Measurements from ENCODE around the gene SURF6.

The SURF6 gene

DNA sequence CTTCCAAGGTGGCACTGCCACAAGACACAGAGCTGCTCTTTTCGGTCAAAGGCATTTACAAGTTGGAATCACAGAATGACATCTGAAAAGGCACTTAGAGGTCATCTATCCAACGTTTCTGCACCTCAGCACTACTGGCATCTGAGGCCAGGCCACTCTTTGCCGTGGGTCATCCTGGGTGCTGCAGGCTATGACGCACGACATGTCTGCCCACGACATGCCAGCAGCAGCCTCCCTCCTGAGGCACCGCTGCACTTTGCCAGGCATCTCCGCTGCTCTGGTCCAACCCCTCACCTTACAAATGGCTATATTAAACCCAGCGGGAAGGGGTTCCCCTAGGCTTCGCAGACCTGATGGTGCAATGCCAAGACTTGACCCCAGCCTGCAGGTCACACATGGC, 31.8 kb upstream of the SURF6 start:
- DNase-seq (ENCODE audit: low spot score), result no peak

DNA sequence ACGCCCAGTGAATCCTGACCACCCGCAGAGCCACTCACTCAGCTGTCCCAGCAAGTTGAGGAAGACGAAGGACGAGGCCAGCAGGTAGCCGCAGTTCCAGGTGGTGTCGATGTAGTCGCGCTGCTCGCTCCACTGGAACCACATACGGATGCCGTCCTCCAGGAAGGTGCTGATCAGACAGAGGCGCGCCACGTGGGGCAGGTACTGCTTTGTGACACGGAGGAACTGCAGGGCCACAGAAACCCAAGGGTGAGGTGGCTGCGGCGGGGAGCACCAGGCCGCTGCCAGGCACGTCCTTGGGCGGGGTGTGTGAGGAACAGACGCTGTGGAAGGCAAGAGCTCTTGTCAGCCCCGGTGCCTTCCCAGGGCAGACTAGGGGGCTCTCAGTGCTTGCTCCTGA, 31.2 kb upstream of the SURF6 start:
- no peak for DNase-seq (ENCODE audit: low spot score)

DNA sequence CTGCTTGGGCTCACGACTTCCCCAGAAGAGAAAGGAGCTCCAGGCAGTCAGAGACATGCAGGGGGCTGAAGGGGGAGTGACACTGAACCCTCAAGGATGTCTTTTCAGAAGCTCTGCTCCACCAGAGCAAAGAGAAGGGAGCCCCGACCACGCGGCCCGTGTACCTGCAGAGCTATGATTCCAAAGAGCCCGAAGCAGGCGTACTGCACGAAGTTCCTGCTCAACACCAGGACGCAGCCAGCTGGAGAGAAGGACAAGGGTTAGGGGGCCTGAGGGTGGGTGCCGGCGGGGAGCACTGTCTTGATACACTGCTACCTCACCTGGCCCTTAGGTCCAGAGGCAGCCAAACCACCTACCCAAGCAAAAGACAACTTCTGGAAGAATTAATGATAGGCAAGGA, 30.4 kb upstream of the SURF6 start:
- no peak for DNase-seq (ENCODE audit: low spot score)

DNA sequence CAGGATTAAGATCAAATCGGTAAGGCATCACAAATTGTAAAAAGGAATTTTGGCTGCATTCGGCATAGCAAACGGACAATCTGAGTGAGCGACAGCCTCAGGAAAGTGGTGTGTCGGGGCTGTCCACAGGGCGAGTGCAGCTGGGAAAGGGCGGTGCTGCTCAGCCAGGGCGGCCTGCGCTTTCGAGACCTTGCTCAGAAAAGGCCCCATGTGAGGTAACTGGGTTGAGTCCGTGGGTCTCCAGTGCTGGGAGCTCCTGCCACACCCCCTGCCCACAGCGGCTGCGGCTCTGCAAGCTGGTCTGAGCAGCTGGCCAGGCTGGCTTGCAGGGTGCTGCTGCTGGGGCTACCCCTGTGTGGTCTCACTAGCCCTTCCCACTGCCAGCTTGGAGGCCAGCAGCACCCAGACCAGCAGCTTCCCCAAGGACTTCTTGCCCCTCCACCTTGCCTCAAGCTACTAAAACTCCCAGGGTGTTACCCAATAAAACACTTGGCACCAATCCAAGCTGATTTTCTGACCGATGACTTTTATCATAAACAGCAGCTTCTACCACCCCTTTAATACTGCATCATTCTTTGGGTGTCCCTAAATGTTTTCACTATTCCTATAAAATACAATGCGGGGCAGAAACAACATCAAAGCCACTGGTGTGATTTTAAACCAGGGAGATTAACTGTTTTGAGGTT, 26.5 kb upstream of the SURF6 start:
- no peak for DNase-seq (ENCODE audit: low spot score)

DNA sequence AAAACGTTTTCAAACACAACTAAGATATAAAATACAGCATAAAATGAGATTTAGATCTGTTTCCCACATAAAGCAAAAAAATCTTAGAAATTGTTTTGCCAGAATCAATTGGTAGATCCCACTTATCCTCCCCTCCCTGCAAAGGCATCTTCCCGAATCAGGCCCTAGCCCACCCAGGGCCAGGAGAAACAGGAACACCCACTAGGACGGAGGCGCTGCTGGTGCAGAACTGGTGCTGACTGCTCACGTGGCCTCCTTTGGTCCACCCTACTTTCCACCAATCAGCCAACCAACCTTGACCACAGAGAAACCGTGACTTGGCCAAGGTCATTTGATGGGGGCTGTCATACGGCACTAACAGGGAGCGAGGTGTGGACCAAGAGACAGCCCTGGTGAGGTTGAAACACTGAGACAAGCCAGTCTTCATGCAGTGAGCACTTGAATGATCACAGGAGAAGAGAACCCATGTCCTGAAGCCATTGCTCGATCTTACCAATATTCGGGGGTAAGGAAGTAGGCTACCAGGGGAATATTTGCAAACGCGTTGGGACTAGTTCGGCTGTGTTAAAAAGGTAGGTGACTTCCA, 25.6 kb upstream of the SURF6 start:
- no peak for DNase-seq (ENCODE audit: low spot score)

DNA sequence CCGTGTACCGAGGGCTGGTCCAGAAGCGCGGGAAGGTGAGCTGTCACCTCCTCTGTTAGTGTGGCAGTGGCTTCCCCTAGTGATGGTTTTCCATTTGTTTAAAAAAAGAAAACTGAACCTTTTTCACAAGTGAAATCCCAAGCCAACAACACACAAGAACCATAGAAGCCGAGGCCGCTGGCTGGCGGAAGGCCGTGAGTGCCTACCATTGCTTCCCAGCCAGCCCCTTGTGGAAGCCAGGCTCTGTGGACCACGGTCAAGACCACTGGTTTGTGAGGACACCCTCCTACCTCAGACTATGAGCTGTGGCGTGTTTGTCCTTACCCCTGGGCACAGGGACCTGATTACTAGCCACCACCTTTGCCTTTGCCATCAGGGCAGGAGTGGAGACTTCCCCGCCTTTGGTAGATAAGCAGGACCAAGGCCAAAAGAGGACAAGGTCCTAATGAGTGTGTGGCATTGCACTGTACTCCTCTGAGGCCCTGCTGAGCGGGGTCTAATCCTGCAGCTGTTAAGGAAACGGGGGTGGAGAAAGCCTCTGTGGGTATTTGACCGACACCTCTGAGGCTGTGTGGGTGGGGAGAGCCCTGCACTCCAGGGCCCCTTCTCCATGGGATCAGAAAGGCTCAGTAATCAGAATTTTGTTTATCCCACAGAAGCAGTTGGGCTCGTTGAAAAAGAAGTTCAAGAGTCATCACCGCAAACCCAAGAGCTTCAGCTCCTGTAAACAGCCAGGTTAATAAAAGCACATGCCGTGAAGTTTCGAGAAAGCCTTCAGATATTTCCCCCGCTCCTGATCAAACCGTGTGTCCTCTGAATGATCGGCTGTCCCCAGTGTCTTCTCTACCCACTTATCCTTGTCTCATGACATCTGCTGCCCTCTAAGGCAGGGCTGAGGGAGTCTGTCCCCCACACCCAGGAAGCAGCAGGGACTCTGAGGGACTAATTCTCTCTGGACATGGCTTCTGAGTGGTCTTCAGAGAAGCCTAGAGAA, 24.7 kb upstream of the SURF6 start:
- DNase-seq (ENCODE audit: low spot score), result no peak

DNA sequence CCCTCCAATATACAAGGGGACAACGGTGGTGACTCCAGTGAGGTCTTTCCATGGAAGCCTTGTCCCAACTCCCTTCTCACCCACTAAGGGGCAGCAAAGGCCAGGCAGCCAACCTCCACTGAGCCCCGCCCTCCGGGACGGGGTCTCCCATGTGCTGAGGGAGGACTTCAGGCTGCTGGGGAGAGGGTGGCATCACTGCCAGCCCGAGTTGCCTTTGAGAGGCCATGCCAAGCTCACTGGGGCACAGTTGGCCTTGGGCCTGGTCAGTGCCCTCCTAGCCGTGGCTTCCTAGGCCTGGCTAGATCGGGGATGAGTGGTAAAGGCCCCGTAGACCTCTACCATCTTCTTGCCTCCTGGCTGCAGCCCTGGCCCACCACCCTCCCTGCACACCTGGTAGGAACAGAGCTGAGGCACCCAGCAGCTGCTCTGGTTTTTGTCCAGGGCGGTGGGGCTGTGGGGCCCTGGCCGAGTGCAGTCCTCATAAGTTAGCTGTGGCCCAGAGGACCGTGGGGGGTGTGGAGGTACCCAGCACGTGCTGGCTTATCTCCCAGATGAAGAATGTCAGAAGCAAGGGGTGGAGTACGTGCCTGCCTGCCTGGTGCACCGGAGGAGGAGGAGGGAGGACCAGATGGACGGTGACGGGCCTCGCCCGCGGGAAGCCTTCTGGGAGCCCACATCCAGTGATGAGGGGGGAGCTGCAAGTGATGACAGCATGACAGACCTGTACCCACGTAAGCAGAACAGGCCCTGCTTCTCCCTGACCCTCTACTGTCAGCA, 23.6 kb upstream of the SURF6 start:
- DNase-seq (ENCODE audit: low spot score), result no peak

DNA sequence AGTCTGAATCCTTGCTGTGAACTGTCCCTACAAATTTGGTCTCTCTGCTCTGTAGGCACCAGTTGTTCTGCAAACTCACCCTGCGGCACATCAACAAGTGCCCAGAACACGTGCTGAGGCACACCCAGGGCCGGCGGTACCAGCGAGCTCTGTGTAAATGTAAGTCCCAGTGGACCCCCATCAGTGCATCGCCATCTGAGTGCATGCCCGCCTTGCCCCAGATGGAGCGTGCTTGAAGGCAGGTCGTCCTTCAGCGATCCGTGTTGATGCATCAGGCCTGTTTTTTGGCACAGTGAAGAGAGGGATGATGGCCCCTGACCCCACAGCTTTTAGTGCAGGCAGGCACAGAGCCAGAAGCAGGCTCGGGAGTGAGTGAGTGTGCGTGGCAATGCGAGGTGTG, 21.7 kb upstream of the SURF6 start:
- DNase-seq (ENCODE audit: low spot score), result no peak

DNA sequence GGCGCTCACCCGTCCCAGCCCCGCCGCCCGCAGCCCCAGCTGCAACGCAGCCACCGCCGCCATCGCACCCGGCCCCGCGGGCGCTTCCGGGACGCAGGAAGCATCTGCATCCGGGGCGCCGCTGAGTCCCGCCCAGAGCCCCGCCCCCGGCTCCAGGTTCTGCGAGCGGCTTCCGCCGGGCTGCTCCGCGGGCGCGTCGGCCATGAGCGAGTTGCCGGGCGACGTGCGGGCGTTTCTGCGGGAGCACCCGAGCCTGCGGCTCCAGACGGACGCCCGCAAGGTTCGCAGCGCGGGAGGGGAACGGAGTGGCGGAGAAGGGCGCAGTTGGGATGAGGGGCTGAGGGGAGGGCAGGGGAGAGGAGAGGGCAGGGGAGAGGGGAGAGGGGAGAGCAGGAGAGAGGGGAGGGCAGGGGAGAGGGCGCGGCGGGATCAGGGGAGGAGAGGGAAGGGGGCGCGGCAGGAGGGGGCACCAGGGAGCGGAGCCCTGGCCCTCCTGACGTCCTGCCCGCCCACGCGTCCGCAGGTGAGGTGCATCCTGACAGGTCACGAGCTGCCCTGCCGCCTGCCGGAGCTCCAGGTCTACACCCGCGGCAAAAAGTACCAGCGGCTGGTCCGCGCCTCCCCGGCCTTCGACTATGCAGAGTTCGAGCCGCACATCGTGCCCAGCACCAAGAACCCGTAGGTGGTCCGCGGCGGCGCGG, 20.6 kb upstream of the SURF6 start, which contains the start of the genes SURF1 and SURF2:
Gene SURF1 (minus strand): TSS at position 97 of the 701 bp plus-strand sequence. CDS start 34 bp downstream, at position 63.
Gene SURF2 (plus strand): TSS at position 160 of the 701 bp plus-strand sequence. CDS start 43 bp downstream, at position 203.
- DNase-seq (ENCODE audit: low spot score), result peak; percentile 91

DNA sequence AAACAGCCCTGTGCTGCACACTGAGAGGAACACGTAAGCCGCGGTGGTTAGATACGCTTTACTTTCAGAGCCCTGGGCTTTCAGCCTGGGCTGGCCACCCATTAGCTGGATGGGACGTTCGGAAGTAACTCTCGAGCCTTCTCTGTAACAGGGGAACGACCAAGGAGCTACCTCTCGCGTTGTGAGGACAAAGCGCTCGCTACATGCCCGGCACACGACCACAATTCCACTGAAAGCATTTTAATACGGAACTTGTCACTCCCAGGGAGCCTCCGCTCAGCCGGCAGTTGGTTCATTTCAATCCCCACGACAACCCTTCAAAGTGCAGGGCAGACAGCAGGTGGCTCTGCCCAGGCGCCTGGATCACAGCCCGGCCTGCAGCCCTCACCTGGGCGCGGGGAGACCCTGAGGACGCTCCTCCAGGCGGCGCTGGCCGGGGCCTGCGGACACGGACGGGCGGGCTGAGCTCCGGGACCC, 19.9 kb upstream of the SURF6 start:
- DNase-seq (ENCODE audit: low spot score), result peak; percentile 65

DNA sequence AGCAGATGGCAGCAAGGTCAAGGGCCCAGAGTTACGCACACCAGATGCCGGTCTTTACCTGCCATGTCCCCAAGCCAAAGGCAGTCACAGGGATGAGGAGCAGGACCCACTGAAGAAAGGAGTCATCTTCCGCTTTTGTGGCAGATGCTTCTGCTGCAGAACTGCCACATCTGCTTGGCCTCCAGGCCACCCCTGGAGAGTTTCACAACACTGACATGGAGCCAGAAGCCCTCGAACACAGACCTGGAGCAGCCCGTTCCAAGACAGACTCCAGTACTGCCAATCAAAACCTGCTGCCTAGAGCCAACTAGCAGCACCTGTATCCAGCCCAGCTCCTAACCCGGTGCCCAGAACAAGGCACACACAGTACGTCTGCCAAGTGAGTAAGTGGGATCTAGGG, 18.8 kb upstream of the SURF6 start:
- peak; percentile 27 for DNase-seq (ENCODE audit: low spot score)

DNA sequence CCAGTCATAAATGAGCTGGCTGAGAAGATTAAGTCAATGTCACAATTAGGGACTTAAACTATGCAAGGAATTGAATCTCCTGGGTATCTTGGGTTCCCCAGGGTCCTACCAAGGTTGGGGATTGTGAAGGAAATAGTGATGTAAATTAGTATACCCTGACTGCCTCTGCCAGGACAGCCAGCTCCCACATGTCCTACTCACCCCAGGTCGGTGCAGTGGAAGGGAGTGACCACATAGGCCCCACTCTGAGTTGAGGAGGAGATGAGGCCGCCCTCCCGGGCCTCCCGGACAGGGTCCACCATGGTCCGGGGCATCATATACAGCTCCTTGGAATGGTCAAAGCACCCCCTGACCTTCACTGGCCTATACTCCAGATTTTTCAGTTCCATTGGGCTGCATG, 17.6 kb upstream of the SURF6 start:
- no peak for DNase-seq (ENCODE audit: low spot score)

DNA sequence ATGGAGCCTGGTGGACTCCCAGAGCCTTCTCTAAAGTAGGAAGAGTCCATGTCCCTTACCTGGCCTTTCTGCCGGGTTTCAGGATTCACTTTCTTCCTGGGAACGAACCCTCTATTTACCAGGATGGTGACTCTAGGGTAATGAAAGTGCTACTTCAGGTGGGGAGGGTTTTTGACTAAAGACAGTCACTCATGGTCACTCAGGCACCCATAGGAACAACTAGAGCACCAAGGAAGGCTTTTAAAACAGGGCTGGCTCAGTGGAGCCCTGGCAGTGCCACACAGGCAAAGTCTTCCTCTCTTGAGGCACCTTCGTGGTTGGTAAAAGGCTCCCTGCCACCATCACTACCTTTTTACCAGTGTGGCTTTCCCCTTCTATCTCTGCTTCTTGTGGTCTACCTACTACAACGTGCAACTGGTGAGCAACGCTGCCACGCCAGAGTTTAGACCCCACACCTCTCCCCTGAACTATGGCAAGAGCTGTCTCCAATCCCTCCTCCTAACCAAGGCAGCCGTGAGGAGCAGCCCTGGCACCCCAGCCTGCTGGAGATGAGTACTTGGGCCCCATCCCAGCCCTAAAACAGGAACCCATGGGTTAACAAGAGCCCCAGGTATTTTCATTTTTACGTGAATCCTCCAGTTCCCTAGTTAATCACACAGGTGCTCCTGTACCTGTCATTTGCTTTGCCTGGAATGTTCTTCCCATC, 16.8 kb upstream of the SURF6 start:
- no peak for DNase-seq (ENCODE audit: low spot score)

DNA sequence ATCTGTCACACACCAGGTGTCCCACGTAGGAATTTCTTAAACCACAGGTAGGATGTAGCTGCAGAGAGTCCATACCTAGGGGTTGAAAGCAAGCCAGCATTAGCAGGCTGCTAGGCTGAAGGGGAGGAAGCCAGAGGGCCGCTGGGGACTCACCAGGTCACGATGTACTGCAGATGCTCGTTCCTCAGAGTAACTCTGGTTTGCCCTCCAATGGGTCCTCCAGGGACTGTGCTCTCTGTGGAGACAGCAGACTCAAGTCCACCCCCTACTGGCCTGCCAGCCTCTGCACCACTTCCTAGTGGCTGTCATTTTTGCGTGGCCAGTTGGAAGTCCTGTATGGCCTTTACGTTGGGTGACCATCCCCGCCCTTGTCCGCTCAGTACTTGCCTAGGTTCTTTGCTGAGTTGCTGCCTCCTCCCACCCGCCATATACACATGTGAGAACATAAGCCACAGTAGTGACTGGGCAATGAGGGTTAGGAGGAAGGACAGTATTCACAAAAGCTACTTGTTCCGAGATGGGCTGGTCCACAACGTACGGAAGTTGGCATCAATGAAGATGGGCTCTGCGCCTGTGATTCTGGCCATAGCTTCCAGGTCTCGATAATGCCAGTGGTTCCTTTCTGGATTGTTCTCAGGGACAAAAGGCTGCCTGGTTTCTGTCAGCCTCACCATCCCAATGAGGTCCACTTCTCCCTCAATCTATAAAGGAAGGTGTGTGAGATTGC, 16.1 kb upstream of the SURF6 start:
- peak; percentile 80 for DNase-seq (ENCODE audit: low spot score)

DNA sequence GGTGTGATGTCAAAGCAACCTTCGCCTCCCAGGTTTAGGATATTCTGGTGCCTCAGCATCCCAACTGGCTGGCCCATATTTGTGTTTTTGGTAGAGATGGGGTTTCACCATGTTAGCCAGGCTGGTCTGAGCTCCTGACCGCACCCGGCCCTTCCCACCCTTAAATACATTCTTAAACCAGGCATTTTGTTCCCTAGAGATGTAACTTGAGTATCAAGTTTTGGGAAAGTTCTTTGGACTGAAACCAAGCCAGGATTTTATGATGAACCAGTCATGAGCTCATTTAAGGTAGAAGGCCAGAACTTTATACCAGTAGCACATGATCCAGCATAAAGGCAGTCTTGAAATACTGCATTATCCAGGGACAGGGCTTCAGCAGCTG, 15.5 kb upstream of the SURF6 start:
- DNase-seq (ENCODE audit: low spot score), result no peak

DNA sequence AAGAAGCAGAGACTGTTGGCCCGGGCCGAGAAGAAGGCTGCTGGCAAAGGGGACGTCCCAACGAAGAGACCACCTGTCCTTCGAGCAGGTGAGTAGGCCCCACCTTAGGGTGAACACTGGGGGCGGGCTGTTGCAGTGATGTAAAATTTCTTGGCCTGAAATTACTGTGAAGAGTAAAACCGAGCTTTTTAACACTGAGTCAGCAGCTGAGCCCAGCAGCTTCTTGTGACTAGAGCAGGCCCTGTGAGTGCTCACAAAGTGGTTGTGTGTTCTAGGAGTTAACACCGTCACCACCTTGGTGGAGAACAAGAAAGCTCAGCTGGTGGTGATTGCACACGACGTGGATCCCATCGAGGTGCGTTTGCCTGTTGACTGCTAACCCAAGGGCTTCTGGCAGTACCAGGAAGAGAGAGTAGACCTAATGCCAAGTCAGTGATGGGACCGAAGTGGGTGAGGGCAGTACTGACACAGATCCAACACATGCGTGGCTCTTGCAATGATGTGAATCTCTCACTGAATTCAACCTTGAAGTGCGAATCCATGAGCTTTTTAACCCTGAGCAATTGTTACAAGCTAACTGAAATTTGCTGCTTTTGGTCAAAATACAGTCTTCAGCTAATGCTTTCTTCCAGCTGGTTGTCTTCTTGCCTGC, 14.1 kb upstream of the SURF6 start:
- no peak for DNase-seq (ENCODE audit: low spot score)

DNA sequence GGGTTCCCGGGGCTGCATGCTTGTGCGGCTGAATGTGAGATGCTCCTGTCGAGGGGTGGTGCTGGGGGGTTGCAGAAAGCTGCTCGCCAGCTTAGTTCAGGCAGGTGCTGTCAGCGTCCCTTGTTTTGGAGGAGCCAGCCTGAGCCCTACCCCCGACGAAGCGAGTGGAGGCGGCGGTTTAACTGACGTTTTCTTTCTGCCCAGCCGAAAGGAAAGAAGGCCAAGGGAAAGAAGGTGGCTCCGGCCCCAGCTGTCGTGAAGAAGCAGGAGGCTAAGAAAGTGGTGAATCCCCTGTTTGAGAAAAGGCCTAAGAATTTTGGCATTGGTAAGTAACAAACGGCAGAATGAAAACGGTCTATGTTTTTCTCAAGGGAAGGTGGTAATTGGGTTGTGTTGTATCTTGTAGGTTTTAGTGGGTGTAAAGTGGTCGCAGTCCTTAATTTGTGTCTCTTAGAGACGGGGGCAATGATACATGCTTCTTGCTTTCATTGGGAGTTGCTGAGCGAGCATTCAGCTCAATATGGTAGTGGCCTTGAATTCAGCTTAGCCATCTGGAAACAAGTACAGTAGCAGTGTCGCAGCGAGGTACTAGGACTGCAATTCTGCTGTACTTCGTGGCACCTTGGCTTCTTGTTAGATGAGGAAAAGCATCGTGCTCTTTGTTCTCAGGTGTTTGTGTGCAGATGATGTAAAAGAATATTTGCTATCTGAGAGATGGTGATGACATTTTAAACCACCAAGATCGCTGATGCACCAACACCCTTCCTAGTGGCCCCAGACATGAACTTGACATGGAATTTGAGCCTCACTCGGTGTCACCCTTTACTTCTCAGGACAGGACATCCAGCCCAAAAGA, 13.0 kb upstream of the SURF6 start:
- DNase-seq (ENCODE audit: low spot score), result no peak

DNA sequence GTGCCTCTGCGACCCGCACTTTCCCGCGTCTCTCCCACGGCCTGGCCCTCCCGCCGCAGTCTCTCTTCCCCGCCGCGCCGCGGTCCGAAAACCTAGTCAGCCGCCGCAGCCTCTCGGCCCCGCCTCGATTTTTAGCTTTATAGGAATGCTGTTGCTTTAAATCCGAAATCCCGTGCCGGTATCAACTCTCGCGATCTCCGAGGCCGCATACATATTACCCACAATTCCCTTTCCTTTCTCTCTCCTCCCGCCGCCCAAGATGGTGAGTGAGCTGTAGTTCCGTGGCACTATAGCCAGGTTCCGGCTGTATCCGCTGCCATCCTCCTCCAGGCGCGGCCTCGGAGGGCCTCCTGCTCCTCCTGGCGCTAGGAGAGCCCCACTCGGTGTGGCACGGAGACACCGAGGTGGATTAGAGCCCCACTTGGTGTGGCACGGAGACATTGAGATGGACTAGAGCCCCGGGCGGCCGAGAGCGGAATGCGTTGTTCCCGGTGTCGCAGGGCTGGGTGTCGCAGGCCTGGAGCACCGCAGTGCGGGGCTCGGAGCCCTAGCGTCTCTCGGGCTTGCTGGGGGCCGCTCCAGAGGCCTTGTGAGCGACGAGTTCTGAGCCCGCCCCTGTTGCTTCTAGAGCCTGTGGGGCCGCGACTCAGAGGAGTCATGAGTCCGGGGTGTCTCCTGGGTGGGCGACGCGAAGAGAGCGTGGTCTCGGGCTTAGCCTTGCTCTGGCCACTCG, 12.2 kb upstream of the SURF6 start, which contains the start of the genes MED22 and RPL7A:
Gene MED22 (minus strand): TSS at position 147 of the 733 bp plus-strand sequence. CDS start 1,469 bp downstream, outside the sequence.
Gene RPL7A (plus strand): TSS at position 234 of the 733 bp plus-strand sequence. CDS start 26 bp downstream, at position 260.
- peak; percentile 97 for DNase-seq (ENCODE audit: low spot score)
